ENCODE measurements around the gene HSFX2.
"Not testable (repeated sequence)": the region's sequence is repeated elsewhere in the genome, so short reads cannot be mapped to it uniquely, and the experiment has no call there.

The HSFX2 gene

GRCh38 chrX:149618871-149619270 lies 23.8 kb upstream of the HSFX2 start:
- POLR2A ChIA-PET: no interaction called here
- no peak for TF ChIP-seq CTCF (IDR thresholded peaks at IDR 0.05; ENCODE audit: control extremely low read depth, extremely low read depth, low read depth, missing control alignments)

GRCh38 chrX:149611623-149612175 lies 16.6 kb upstream of the HSFX2 start:
- no peak for TF ChIP-seq CTCF (IDR thresholded peaks at IDR 0.05; ENCODE audit: control extremely low read depth, extremely low read depth, low read depth, missing control alignments)
- CTCF ChIA-PET: no interaction called here
- DNase-seq (ENCODE audit: extremely low spot score): no peak
- POLR2A ChIA-PET: no interaction called here

More at GRCh38 chrX:149618871-149619270, 23.8 kb upstream of the HSFX2 start:
- no peak for DNase-seq (ENCODE audit: extremely low spot score)
- CTCF ChIA-PET: no interaction called here

- POLR2A ChIA-PET: no interaction called here
- DNase-seq (ENCODE audit: extremely low spot score): no peak
- CTCF ChIA-PET: no interaction called here
- no peak for TF ChIP-seq CTCF (IDR thresholded peaks at IDR 0.05; ENCODE audit: control extremely low read depth, extremely low read depth, low read depth, missing control alignments)
These were observed 15.4 kb upstream of the HSFX2 start for GRCh38 chrX:149610511-149610910.

DNA sequence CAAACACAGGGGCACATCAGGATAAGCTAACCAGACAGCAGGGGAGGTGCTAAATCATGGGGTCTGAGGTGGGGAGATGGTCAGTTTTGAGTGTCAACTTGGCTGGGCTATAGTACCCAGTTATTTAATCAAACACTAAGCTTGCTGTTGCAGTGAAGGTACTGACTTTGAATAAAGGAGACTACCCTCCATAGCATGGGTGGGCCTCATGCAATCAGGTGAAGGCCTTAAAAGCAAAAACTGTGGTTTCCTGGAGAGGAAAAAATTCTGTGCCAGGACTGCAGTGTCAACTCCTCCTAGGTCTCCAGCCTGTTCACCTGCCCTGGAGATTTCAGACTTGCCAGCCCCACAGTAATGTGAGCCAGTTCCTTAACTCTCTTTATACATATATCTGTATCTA lies 12.6 kb upstream of the HSFX2 start:
- no peak for TF ChIP-seq CTCF (IDR thresholded peaks at IDR 0.05; ENCODE audit: control extremely low read depth, extremely low read depth, low read depth, missing control alignments)
- CTCF ChIA-PET: no interaction called here
- POLR2A ChIA-PET: no interaction called here
- no peak for DNase-seq (ENCODE audit: extremely low spot score)

DNA sequence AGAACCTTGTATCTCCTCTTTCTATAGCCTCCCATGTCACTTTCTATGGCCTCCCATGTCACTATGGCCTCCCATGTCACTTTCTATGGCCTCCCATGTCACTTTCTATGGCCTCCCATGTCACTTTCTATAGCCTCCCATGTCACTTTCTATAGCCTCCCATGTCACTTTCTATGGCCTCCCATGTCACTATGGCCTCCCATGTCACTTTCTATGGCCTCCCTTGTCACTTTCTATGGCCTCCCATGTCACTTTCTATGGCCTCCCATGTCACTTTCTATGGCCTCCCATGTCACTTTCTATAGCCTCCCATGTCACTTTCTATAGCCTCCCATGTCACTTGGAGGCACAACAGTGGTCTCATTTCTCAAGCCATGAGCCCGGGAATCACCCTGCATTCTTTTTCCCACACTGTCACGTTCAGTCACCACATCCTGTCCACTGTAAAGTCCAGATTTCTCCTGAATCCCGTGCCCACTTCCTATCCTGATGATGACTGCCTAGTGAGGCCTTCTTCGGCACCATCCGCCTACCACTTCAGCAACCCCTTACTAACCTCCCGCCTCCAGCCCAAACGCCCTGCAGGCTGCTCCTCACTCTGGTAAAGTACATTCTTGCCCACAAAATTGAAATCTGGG lies 10.3 kb upstream of the HSFX2 start:
- POLR2A ChIA-PET; CTCF ChIA-PET; DNase-seq (ENCODE audit: extremely low spot score): not testable (repeated sequence)

- DNase-seq (ENCODE audit: extremely low spot score); POLR2A ChIA-PET; CTCF ChIA-PET: not testable (repeated sequence)
These were observed 3.5 kb upstream of the HSFX2 start for GRCh38 chrX:149598603-149599002.

- POLR2A ChIA-PET, CTCF ChIA-PET: not testable (repeated sequence)
These were observed 829 bp upstream of the HSFX2 start for GRCh38 chrX:149595943-149596342.

DNA sequence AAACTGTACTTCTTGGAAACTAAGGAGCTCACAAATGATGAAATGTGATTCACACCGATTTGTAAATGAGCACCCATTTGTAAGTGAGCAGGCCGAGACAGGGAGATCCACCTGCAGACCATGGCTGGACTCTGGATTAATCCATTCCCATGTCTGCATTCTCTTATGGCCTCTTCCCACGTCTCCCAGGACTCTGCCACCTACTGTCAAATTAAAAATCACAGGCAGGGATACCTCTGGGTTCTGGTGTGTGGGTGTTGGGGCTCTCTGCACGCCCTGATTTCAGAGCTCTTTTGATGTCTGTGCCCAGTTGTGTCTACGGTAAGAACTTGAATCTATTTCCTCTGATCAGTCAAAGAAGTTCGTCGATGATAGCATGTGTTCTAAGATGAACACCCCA lies 4.1 kb downstream of the HSFX2 start:
- POLR2A ChIA-PET; DNase-seq (ENCODE audit: extremely low spot score): not testable (repeated sequence)

More at GRCh38 chrX:149595943-149596342, 829 bp upstream of the HSFX2 start:
- DNase-seq (ENCODE audit: extremely low spot score): not testable (repeated sequence)

GRCh38 chrX:149587359-149587758 lies 7.8 kb downstream of the HSFX2 start, which contains the start of gene MAGEA9B:
MAGEA9B (minus strand) TSS chrX:149587459; CDS start chrX:149583179, 4,280 bp downstream.
- DNase-seq (ENCODE audit: extremely low spot score); CTCF ChIA-PET; POLR2A ChIA-PET: not testable (repeated sequence)

More for the DNA sequence above, 4.1 kb downstream of the HSFX2 start:
- CTCF ChIA-PET: not testable (repeated sequence)

GRCh38 chrX:149585631-149586030 lies 9.5 kb downstream of the HSFX2 start:
- DNase-seq (ENCODE audit: extremely low spot score); CTCF ChIA-PET; POLR2A ChIA-PET: not testable (repeated sequence)

DNA sequence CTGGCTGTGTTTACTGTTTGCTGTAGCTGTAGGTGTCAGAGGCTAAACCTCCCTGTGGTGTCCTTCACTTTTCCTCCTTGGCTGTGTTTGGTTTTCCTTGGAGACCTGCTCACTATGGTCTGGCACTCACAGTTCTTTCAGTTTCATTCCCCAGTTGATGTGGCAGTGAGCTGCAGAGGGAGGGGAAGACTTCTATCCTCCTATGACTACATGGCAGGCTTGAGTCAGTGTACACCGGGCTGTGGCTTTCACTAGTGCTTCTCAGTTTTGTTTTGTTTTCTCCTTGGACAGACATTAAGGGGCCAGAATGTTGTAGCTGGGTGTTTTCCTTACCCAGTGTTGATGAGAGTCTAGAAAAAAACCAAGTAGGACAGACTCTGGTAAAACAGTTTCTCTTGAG lies 21.7 kb downstream of the HSFX2 start:
- POLR2A ChIA-PET; CTCF ChIA-PET; DNase-seq (ENCODE audit: extremely low spot score): not testable (repeated sequence)
